H1 (cell line): ENCODE data around the gene SLC30A2. TPM values are rescaled to one million over a fixed set of nuclear protein-coding genes. Genes with fewer than 3 reads are reported as not detected.

Experiments
- CHD7 ChIP-seq: fragments of 300-600 bp; sonication (generic); IDR thresholded peaks from 2 replicates; pipeline ENCODE4 v1.7.1; 2012; ENCODE audit warnings: low read length, moderate library complexity, mild to moderate bottlenecking, inconsistent platforms; ENCODE audit not compliant: insufficient replicate concordance
- EP300 ChIP-seq, 2 experiments: IDR thresholded peaks; 1 replicate in 1 of 2; 2 replicates in 1 of 2; pipeline ENCODE4 v1.6.1; 2011 to 2012; ENCODE audit warnings: low read depth in 2 of 2, low read length in 2 of 2, mild to moderate bottlenecking in 2 of 2, borderline replicate concordance in 1 of 2, inconsistent platforms in 1 of 2, moderate library complexity in 1 of 2
- EZH2 ChIP-seq: fragments of 200-600 bp; sonication (generic); IDR thresholded peaks from 2 replicates; pipeline ENCODE4 v1.7.1; 2012; ENCODE audit warnings: low read depth, mild to moderate bottlenecking, moderate library complexity, low read length, inconsistent platforms; ENCODE audit not compliant: severe bottlenecking
- FOSL1 ChIP-seq: IDR thresholded peaks from 2 replicates; pipeline ENCODE4 v1.6.1; 2011; ENCODE audit warnings: mild to moderate bottlenecking, low read depth, low read length, moderate library complexity; ENCODE audit not compliant: insufficient read depth
- polyA plus RNA-seq, 7 experiments: library from polyadenylated mRNA; depleted of rRNA in 3 of 7; stranded (reverse) in 5 of 7; unstranded in 2 of 7; fragments of >200 nt in 5 of 7; fragments of 200-250 nt in 2 of 7; gene quantifications; 1 replicate in 5 of 7; 2 replicates in 1 of 7; 4 replicates in 1 of 7; pipeline versions ENCODE4 v1.2.1 to v1.2.3, GENCODE V29; 2011 to 2013; ENCODE audit warnings: missing spikeins in 2 of 7, mixed read lengths in 2 of 7
- total RNA-seq: library from RNA; stranded (reverse); fragmentation: NEBNext Ultra II Directional; extraction: Animal tissue kit (Norgen Biotek cat#: 25700); gene quantifications from 2 replicates; pipeline ENCODE4 v1.2.1, GENCODE V29; 2021

Gene SLC30A2
- total and polyA plus RNA-seq, 2 of the 8 experiments (the other 6 are each of a cell fraction or from before 2014, with no cell fraction given): 0.19 to 0.76 TPM

GRCh38 chr1:26003756-26004155 lies 42.2 kb downstream of the SLC30A2 start (continued):
- no peak for TF ChIP-seq CHD7
- no peak for TF ChIP-seq EZH2
- TF ChIP-seq FOSL1: no peak
- no peak for TF ChIP-seq EP300 (IDR thresholded peaks at IDR 0.05; ENCODE audit: borderline replicate concordance in 1 of 2, low read depth in 2 of 2, low read length in 2 of 2)
